H9 (cell line): ENCODE measurements around the gene MTCH1. TPM values are rescaled to one million over a fixed set of nuclear protein-coding genes. Genes with fewer than 3 reads are reported as not detected.

ENCODE experiments used
- DNase-seq: peaks from one replicate; pipeline ENCODE4 v3.0.0-alpha.2; 2017
- H2AFZ ChIP-seq: one replicate; pipeline ENCODE4 v1.6.1; 2013; ENCODE audit warnings: mild to moderate bottlenecking, low read length, control low read depth, moderate library complexity
- H2AK5ac ChIP-seq: 2 replicates; pipeline ENCODE4 v1.6.1; 2013; ENCODE audit warnings: low read length, control low read depth, mixed read lengths; ENCODE audit not compliant: insufficient read length
- H2BK120ac ChIP-seq: one replicate; pipeline ENCODE4 v1.6.1; 2013; ENCODE audit warnings: low read depth, mild to moderate bottlenecking, low read length, control low read depth, inconsistent platforms; ENCODE audit not compliant: poor library complexity, severe bottlenecking
- H2BK12ac ChIP-seq: 2 replicates; pipeline ENCODE4 v1.6.1; 2013; ENCODE audit warnings: low read length, control low read depth, mixed read lengths, low read depth; ENCODE audit not compliant: insufficient read length
- H2BK15ac ChIP-seq: 2 replicates; pipeline ENCODE4 v1.6.1; 2013; ENCODE audit warnings: low read depth, low read length, control low read depth
- H2BK20ac ChIP-seq: one replicate; pipeline ENCODE4 v1.6.1; 2013; ENCODE audit warnings: low read depth, mild to moderate bottlenecking, low read length, control low read depth, inconsistent platforms; ENCODE audit not compliant: poor library complexity, severe bottlenecking
- H2BK5ac ChIP-seq: 2 replicates; pipeline ENCODE4 v1.6.1; 2013; ENCODE audit warnings: low read length, control low read depth, mixed read lengths; ENCODE audit not compliant: insufficient read length
- H3K14ac ChIP-seq: 2 replicates; pipeline ENCODE4 v1.6.1; 2013; ENCODE audit warnings: low read length, control low read depth; ENCODE audit not compliant: insufficient read depth
- H3K18ac ChIP-seq: 2 replicates; pipeline ENCODE4 v1.6.1; 2013; ENCODE audit warnings: low read depth, mild to moderate bottlenecking, mixed read lengths, low read length, control low read depth; ENCODE audit not compliant: insufficient read length
- H3K23ac ChIP-seq: 2 replicates; pipeline ENCODE4 v1.6.1; 2013; ENCODE audit warnings: low read length, control low read depth, mixed read lengths, low read depth; ENCODE audit not compliant: insufficient read length
- H3K23me2 ChIP-seq: 2 replicates; pipeline ENCODE4 v1.6.1; 2013; ENCODE audit warnings: low read depth, mild to moderate bottlenecking, mixed read lengths, low read length, control low read depth; ENCODE audit not compliant: insufficient read length, poor library complexity, severe bottlenecking
- H3K27ac ChIP-seq: 2 replicates; pipeline ENCODE4 v1.5.1; 2013; ENCODE audit warnings: low read length, control low read depth, mixed read lengths, low read depth; ENCODE audit not compliant: insufficient read length
- H3K27me3 ChIP-seq: 2 replicates; pipeline ENCODE4 v1.6.1; 2013; ENCODE audit warnings: low read length, control low read depth, inconsistent platforms; ENCODE audit not compliant: insufficient read depth
- H3K4ac ChIP-seq: 2 replicates; pipeline ENCODE4 v1.6.1; 2013; ENCODE audit warnings: low read depth, mild to moderate bottlenecking, control low read depth, inconsistent platforms, low read length, moderate library complexity
- H3K4me1 ChIP-seq: 2 replicates; pipeline ENCODE4 v1.6.1; 2013; ENCODE audit warnings: low read length, control low read depth, inconsistent platforms; ENCODE audit not compliant: insufficient read depth
- H3K4me2 ChIP-seq: 2 replicates; pipeline ENCODE4 v1.6.1; 2013; ENCODE audit warnings: low read length, control low read depth, mixed read lengths; ENCODE audit not compliant: insufficient read length, insufficient read depth
- H3K56ac ChIP-seq: 2 replicates; pipeline ENCODE4 v1.6.1; 2013; ENCODE audit warnings: low read depth, mild to moderate bottlenecking, mixed read lengths, low read length, control low read depth; ENCODE audit not compliant: insufficient read length
- H3K79me1 ChIP-seq: 2 replicates; pipeline ENCODE4 v1.6.1; 2013; ENCODE audit warnings: low read depth, mild to moderate bottlenecking, moderate library complexity, low read length, control low read depth, inconsistent platforms; ENCODE audit not compliant: insufficient read depth, poor library complexity, severe bottlenecking
- H3K79me2 ChIP-seq: 2 replicates; pipeline ENCODE4 v1.6.1; 2013; ENCODE audit warnings: low read length, control low read depth, inconsistent platforms; ENCODE audit not compliant: insufficient read depth
- H3K9ac ChIP-seq: 2 replicates; pipeline ENCODE4 v1.6.1; 2013; ENCODE audit warnings: low read length, control low read depth, mixed read lengths; ENCODE audit not compliant: insufficient read length; ENCODE audit errors: extremely low read depth
- H3K9me3 ChIP-seq: one replicate; pipeline ENCODE4 v1.6.1; 2013; ENCODE audit warnings: low read depth, low read length, inconsistent platforms; ENCODE audit not compliant: control insufficient read depth
- H3T11ph ChIP-seq: one replicate; pipeline ENCODE4 v1.6.1; 2013; ENCODE audit warnings: mild to moderate bottlenecking, low read length, control low read depth, inconsistent platforms
- H4K20me1 ChIP-seq: one replicate; pipeline ENCODE4 v1.6.1; 2013; ENCODE audit not compliant: control insufficient read depth, insufficient read length, insufficient read depth
- H4K5ac ChIP-seq: 2 replicates; pipeline ENCODE4 v1.6.1; 2013; ENCODE audit warnings: low read depth, mild to moderate bottlenecking, mixed read lengths, low read length, control low read depth; ENCODE audit not compliant: insufficient read length
- H4K8ac ChIP-seq: replicated peaks from 2 replicates; pipeline ENCODE4 v1.6.1; 2013; ENCODE audit warnings: low read length, control low read depth, mixed read lengths, low read depth; ENCODE audit not compliant: insufficient read length
- H4K91ac ChIP-seq: 2 replicates; pipeline ENCODE4 v1.6.1; 2013; ENCODE audit warnings: low read depth, mild to moderate bottlenecking, moderate library complexity, mixed read lengths, low read length, control low read depth; ENCODE audit not compliant: insufficient read length
- H3K27ac Mint-ChIP-seq, 3 experiments: 2 replicates in 2 of 3; 3 replicates in 1 of 3; pipeline ENCODE4 v1.8.0; 2020 to 2021; ENCODE audit warnings: mixed read lengths in 3 of 3, mild to moderate bottlenecking in 1 of 3, moderate library complexity in 1 of 3
- H3K27me3 Mint-ChIP-seq: 2 replicates; pipeline ENCODE4 v1.8.0; 2021; ENCODE audit warnings: low read depth, mild to moderate bottlenecking, moderate library complexity, mixed read lengths
- H3K36me3 Mint-ChIP-seq, 3 experiments: 2 replicates in 2 of 3; 3 replicates in 1 of 3; pipeline ENCODE4 v1.8.0; 2020 to 2021; ENCODE audit warnings: low read depth in 3 of 3, mixed read lengths in 3 of 3; ENCODE audit not compliant: insufficient read depth in 1 of 3
- H3K4me1 Mint-ChIP-seq, 2 experiments: 2 replicates each; pipeline ENCODE4 v1.8.0; 2020; ENCODE audit warnings: mixed read lengths in 2 of 2
- H3K4me3 Mint-ChIP-seq, 2 experiments: 2 replicates in 1 of 2; 3 replicates in 1 of 2; pipeline ENCODE4 v1.8.0; 2020 to 2021; ENCODE audit warnings: mild to moderate bottlenecking in 2 of 2, mixed read lengths in 2 of 2, moderate library complexity in 1 of 2
- H3K9me3 Mint-ChIP-seq, 2 experiments: 2 replicates in 1 of 2; 3 replicates in 1 of 2; pipeline ENCODE4 v1.8.0; 2020; ENCODE audit warnings: mild to moderate bottlenecking in 2 of 2, mixed read lengths in 2 of 2, moderate library complexity in 1 of 2
- CTCF ChIP-seq: fragments of 200-600 bp; sonication (generic); conservative IDR thresholded peaks from 3 replicates; pipeline ENCODE4 v1.8.0; 2021; ENCODE audit warnings: antibody characterized with exemption, mild to moderate bottlenecking
- WGBS: extraction: QIAGEN DNeasy Blood & Tissue Kit; methylation state at CpG from one replicate; pipeline ENCODE4 v1.1.7; 2013; ENCODE audit warnings: missing lambda C conversion rate, low lambda C conversion rate, mixed read lengths; ENCODE audit not compliant: insufficient read length; ENCODE audit errors: extremely low coverage; 5-methylcytosine and 5-hydroxymethylcytosine counted together
- total RNA-seq: library from RNA; stranded (reverse); gene quantifications from 2 replicates; pipeline ENCODE4 v1.2.1, GENCODE V29; 2021

The MTCH1 gene
- total RNA-seq, 1 experiment from 2014 or later: 200 TPM

- H3K36me3 Mint-ChIP-seq: peaks cover 1 to 11% (median 3%) of the 10 kb centered on the region in 3 experiments; a peak in 3 of 7 replicates
- no peak overlapping the region for H2AFZ ChIP-seq
- H2BK120ac ChIP-seq: no peak overlapping the region
- no peaks in the 10 kb centered on the region for H3K4me1 ChIP-seq
- H3K4me3 Mint-ChIP-seq: no peak overlapping the region
- H3K23ac ChIP-seq: no peak overlapping the region
- H3K14ac ChIP-seq: no peak overlapping the region
- H3K4me1 Mint-ChIP-seq: no peaks in the 10 kb centered on the region
- H2BK12ac ChIP-seq: no peak overlapping the region
- H3K27me3 Mint-ChIP-seq: peaks cover 6% of the 10 kb centered on the region
- H3K56ac ChIP-seq: no peak overlapping the region
- no peaks in the 10 kb centered on the region for H3K79me1 ChIP-seq
- H3K23me2 ChIP-seq: no peaks in the 10 kb centered on the region
- H3K4ac ChIP-seq: no peak overlapping the region
- WGBS: no CpG with 5 or more reads among the region's 6 CpGs
- H3K4me2 ChIP-seq: no peak overlapping the region
- no peaks in the 10 kb centered on the region for H3K9me3 ChIP-seq
- no peaks in the 10 kb centered on the region for H4K20me1 ChIP-seq
- no peak overlapping the region for H3T11ph ChIP-seq
- H3K9me3 Mint-ChIP-seq: peaks cover 12 to 17% of the 10 kb centered on the region in 2 experiments; a peak in 3 of 5 replicates
- TF ChIP-seq CTCF: no peak
- H3K27me3 ChIP-seq: no peaks in the 10 kb centered on the region
- H2BK15ac ChIP-seq: no peak overlapping the region
- no peak overlapping the region for H2BK5ac ChIP-seq
- no peak overlapping the region for H3K27ac ChIP-seq
- H3K18ac ChIP-seq: no peak overlapping the region
- H3K27ac Mint-ChIP-seq: no peak overlapping the region
- H3K79me2 ChIP-seq: no peaks in the 10 kb centered on the region
- no peak overlapping the region for H4K5ac ChIP-seq
- H4K91ac ChIP-seq: no peak overlapping the region
- DNase-seq: no peak
- no peak overlapping the region for H3K9ac ChIP-seq
- H2BK20ac ChIP-seq: no peak overlapping the region
- H2AK5ac ChIP-seq: no peak overlapping the region
- no peak overlapping the region for H4K8ac ChIP-seq
These were observed 48.1 kb downstream of the MTCH1 start for GRCh38 chr6:36937896-36938295.
